GM21360 (cell line): ENCODE data around the gene COLEC12.

Source experiments
- ATAC-seq: cut with Tn5 transposase; IDR thresholded peaks from one replicate; pipeline ENCODE4 v1.9.1; 2021; ENCODE audit warnings: mild to moderate bottlenecking, moderate library complexity; ENCODE audit not compliant: unreplicated experiment

Gene COLEC12

DNA sequence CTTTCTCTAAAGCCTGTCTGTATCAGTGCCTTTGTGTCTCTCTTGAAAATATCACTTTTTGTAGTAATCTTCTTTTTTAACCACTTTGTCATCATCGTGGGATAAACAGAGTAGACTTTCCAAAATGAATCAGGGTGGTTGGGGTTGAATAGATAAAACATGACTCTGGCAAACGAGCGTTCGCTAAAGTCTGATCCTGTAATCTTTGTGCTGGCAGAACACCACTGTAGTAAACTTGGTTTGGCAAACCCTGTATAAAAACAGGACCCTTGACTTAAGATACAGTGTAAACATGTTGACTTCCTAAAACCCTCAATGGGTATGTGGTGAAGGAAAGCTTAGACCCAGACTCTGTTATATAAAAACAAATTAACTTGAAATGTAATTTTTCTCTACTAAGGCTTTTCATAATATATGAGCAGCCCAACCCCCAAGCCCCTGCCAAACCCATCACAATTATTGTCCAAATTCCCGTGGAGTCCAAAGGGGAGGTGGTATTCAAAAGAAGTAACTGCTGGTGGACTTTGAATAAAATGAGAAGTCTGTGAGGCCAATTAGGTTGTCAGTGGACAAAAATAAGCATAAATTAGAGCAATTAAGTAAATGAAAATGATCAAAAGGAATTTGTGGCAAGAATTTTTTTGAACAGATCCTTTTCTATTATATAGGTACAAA, 52.2 kb downstream of the COLEC12 start:
- no peak for ATAC-seq

DNA sequence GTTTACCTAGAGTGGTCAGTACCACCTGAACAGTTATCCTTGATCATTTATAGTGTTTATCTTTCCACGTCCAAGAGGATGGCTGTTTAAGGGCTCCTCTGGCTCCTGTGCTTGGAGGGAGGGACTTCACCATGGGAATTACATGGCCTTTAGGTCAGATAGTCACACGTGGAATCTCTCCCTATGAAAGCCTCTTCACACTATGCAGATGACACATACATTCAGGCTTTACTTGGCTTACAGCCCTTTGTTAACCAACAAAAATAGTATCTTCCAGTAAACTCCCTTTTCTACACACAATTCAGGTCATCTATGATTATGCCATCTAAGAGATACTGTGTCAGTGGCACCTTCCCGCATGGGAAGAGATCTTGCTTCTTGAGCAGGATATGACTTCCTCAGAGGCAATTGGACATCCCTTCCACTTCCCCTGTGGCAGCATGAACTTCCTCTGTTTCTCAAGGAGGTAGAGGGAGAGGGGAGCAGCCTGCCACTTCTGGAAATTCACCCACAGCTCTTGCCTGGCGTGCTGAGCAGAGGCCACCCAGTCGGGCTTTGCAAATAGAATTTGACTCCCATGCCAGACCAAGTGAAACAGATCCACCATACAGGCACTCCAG, 53.5 kb downstream of the COLEC12 start:
- ATAC-seq: no peak

GRCh38 chr18:445055-445454, 55.4 kb downstream of the COLEC12 start:
- ATAC-seq: no peak

DNA sequence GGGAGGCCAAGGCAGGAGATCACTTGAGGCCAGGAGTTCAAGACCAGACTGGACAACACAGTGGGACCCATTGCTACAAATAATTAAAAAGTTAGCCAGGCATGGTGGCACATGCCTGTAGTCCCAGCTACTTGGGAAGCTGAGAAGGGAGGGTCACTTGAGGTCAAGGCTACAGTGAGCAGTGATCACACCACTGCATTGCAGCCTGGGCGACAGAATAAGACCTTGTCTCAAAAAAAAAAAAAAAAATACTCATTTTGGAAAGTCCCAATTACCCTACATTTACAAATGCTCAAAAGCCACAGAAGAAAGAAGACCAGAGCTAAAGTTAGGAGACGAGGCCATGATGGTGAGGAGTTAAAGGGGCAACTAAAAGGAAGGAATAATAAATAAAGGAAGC, 61.9 kb downstream of the COLEC12 start:
- no peak for ATAC-seq

DNA sequence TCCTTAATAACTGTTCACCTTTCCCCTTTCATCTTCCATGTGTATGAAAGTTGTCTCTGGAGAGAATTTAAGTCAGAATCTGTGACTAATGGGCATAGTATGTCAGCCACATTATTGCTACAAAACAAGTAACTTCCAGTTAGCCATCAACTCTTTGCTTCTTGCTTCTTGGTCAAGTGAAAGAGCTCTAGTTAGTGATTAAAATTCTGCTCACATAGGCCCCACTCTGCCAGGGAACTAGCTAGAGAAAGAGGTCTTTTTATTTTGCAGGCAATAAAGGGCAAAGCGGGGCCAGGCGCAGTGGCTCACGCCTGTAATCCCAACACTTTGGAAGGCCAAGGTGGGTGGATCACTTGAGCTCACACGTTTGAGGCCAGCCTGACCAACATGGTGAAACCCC, 64.6 kb downstream of the COLEC12 start:
- ATAC-seq: no peak

- no peak for ATAC-seq
Observed at GRCh38 chr18:434410-434809, 66.1 kb downstream of the COLEC12 start.

GRCh38 chr18:433960-434359, 66.5 kb downstream of the COLEC12 start:
- no peak for ATAC-seq

DNA sequence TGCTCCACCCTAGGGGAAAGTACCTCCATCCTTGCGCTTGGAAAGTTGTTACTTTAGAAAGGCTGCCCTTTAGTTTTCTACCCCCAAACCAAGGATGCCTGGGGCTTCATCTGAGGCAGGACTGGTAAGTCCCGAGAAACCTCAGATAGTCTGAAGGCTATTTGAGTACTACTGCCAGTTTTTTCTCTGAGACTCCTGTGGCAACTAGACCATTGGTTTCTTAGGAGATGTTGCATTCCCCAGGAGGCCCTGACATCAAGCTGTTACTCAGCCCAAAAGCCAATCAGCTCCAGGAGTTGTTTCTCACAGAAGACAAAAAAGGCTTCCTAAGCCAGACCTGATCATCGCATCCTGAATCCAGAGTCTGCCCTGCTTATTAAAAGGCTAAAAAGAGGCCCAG, 67.2 kb downstream of the COLEC12 start:
- no peak for ATAC-seq

- ATAC-seq: no peak
Observed at GRCh38 chr18:432791-433190, 67.7 kb downstream of the COLEC12 start.

- ATAC-seq: no peak
Observed at GRCh38 chr18:429030-429429, 71.5 kb downstream of the COLEC12 start.

- ATAC-seq: no peak
Observed at GRCh38 chr18:427005-427404, 73.5 kb downstream of the COLEC12 start.

- no peak for ATAC-seq
Observed at GRCh38 chr18:425106-425745, 75.3 kb downstream of the COLEC12 start.

DNA sequence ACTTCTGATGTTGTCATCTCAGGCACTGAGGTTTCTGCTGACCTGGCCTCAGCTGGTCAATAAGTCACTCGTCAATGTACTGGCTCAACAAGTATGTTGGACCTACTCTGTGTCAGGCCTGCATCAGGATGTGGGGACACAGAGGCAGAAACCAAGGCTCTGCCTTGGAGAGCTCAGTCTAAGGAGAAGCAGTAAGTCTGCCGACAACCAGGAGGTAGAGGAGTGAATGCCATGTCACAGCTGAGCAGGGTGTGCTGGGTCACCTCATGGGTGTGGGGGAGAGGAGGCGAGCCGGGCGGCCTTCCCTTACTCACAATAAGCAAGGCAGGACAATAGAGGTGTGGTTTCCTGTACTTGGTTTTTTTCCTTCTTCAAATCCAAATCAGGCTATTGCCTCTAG, 75.8 kb downstream of the COLEC12 start:
- ATAC-seq: no peak

DNA sequence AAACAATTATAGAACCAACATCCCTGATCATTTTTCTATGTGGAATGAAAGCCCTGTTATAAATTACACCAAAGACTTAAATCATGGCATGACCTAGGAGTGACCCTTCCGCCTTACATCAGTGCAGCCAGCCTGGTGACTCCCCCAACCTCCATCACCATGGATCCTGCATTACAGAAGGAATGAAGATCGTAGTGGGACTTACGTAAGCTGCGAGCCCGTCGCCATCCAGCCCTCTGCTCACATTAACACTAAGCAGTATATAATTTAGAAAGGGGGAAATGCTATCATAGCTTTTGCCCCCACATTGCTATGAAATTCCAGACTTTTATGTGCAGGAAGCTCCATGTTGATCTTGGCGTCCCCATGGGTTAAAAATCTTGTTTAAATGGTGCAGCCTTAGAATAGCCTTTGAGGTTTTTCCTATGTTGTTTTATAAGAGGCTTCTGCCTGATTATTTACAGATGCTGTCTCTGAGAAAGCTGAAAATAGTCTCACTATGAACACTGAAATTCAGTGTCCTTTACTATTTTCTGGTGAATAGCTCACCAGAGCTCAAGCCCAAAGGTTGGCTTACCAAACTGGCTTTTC, 76.3 kb downstream of the COLEC12 start:
- no peak for ATAC-seq

GRCh38 chr18:422966-423365, 77.5 kb downstream of the COLEC12 start:
- no peak for ATAC-seq

GRCh38 chr18:421247-422155, 79.0 kb downstream of the COLEC12 start:
- ATAC-seq: no peak

DNA sequence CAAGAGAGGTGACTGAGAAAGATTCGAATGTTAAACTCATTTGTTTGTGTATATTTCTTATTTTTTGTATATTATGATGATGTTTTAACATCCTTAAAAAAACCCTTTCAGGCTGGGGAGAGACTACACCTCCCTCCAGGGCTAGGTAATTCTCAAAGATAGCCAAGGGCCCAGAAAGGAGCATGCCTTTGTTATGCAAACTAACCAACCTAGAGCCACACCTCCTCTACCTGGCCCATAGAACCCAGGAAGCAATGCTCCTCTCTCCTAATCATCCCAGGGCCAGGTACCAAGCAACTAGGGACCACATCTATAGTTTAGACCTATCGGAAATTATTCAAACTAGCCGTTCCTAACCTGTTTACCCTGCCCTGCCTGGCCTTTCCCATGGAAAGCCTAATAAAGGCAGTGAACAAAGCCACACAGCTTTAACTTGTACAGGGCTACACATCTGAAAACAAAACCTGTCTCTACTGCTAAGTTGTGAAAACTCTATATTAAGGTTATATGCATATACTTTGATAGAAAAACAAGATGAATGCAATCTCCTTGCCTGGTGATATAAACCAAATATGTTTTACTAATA, 79.7 kb downstream of the COLEC12 start:
- ATAC-seq: no peak

DNA sequence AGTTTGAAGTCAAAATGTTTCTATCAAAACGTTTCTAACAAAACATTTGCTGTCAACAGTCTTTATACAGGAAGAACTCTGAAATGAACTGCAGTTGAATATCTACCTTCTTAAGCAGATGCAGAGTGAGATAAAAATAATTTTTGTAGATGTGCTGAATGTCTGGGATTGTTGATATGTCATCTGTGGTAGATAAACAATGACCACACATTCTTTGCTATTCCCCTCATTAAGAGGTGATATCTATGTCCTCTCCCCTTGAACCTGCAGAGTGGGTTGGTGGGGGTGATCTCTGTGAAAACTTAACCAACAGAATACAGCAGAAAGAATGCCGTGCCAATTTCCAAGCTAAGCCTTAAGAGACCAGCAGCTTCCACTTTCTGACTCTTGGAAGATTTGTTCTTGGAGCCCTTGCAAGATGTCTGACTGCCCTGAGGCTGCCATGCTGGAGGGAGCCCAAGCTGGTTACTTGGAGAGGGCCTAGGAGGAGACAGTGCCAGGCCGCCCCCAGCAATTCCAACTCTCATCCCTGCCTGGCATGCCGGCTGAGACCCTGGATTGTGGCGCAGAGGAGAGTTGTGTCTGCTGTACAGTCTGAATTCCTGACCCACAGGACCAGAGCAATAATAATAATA, 80.8 kb downstream of the COLEC12 start:
- no peak for ATAC-seq

- ATAC-seq: no peak
Observed at GRCh38 chr18:417495-417894, 83.0 kb downstream of the COLEC12 start.

DNA sequence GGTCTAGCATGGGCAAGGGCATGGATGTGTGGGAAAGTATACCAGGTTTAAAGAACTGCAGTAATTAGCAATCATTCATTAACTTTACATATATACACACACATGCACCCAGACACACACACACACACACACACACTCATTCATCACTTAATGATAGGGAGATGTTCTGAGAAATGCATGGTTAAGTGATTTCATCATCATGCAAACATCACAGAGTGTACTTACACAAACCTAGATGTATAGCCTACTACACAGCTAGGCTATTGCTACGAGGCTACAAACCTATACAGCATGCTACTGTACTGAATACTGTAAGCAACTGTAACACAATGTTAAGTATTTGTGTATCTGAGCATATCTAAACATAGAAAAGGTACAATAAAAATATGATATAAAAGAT, 83.6 kb downstream of the COLEC12 start:
- ATAC-seq: no peak
